A549 treated with RU486 at 1 μM for 4 hours (cell line): ENCODE measurements around the gene ZFAND4. TPM values are rescaled to one million over a fixed set of nuclear protein-coding genes. Genes with fewer than 3 reads are reported as not detected.

Experiments
- total RNA-seq: library from RNA; stranded (reverse); fragments of 200-300 nt; extraction: Qiagen RNA extraction; gene quantifications from 5 replicates; pipeline ENCODE4 v1.2.3, GENCODE V29; 2022; ENCODE audit warnings: low read depth

ZFAND4 gene
- total RNA-seq, result 3.5 to 6.3 TPM (median 4.6 TPM) in 5 replicates

DNA sequence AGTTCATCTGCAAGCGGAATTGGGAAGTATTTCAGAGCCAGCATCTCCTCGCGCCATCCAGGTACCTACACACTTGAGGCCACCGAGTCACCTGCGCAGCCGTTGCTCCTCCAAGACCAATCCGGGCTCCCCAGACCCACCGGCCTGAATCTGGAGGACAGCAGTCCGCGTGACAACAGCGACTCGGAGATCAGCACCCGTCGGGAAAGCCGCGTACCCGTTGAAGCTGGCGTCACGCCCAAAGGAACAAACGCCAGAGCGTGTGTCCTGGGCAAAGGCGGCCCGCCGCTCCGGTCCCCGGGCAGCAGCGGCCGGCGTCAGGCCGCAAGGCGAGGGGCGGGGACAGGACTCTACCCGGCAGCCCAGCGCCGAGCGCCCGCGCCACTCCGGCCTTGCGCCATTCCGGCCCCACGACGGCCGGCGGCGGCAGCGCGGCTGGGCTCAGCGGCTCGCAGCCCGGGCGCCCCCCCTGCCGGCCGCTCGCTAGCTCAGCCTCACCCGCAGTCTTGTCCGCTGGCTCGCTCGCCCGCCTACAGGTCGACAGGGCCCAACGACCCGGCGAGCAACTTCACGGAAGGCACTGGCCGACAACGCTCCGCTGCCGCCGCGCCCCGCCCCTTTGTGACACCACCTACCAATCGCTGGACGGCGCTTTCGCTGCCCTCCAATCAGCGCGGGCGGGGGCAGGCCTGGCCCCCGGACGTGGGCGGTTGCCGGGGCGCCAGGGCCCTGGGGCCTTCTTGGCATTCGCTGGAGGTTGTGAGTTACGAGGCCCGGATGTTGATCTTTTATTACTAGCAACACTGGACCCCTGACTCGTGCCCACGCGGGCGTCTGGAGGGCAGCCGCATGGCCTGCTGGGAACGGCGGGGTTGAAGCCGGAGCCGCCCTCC is at the start of gene ZFAND4:
Gene ZFAND4, minus strand, starts transcription at position 592 of the 893 bp plus-strand sequence. CDS start 9,047 bp downstream, outside the sequence.

Other genes starting within 250 kb of the ZFAND4 start
- gene WASHC2C, start 54.5 kb upstream of the ZFAND4 start, total RNA-seq, result 17.4 to 21.3 TPM (median 19.6 TPM) in 5 replicates
- 4.5 to 9.4 TPM (median 7.5 TPM) in 5 replicates for gene AGAP4, start 174.7 kb upstream of the ZFAND4 start, total RNA-seq